AG09319 (cell line): ENCODE measurements around the gene KRT6A.
"Not testable (repeated sequence)": the region's sequence is repeated elsewhere in the genome, so short reads cannot be mapped to it uniquely, and the experiment has no call there.

Experiments
- DNase-seq: peaks from one replicate; pipeline ENCODE4 v3.0.0-alpha.2; 2010; ENCODE audit warnings: low read depth; ENCODE audit errors: extremely low read depth
- TF ChIP-seq, protein P1 (sequence below): IDR thresholded peaks from 2 replicates; pipeline ENCODE4 v1.5.1; 2011; ENCODE audit warnings: low read depth, mild to moderate bottlenecking, inconsistent platforms, low read length, moderate library complexity

Gene KRT6A

DNA sequence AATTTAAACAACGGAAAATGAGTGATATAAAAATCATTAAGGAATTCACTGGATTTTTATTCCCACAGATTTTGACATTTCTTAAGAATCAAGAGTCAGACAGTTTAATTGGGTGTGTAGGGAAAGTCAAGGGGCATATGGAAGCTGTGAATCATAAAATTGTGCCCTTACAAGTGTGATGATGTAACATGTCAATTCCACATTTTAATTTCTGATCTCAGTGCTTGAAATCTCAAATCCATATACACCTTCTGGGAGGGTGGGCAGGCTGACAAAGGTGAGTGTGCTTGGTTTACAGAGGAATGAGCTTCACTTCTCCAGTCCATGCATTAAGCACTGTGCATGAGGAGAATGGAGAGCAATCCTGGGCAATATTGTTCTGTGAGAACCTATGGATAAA, 1.0 kb upstream of the KRT6A start:
- TF ChIP-seq, protein P1, sequence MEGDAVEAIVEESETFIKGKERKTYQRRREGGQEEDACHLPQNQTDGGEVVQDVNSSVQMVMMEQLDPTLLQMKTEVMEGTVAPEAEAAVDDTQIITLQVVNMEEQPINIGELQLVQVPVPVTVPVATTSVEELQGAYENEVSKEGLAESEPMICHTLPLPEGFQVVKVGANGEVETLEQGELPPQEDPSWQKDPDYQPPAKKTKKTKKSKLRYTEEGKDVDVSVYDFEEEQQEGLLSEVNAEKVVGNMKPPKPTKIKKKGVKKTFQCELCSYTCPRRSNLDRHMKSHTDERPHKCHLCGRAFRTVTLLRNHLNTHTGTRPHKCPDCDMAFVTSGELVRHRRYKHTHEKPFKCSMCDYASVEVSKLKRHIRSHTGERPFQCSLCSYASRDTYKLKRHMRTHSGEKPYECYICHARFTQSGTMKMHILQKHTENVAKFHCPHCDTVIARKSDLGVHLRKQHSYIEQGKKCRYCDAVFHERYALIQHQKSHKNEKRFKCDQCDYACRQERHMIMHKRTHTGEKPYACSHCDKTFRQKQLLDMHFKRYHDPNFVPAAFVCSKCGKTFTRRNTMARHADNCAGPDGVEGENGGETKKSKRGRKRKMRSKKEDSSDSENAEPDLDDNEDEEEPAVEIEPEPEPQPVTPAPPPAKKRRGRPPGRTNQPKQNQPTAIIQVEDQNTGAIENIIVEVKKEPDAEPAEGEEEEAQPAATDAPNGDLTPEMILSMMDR, result no peak
- DNase-seq, result no peak

DNA sequence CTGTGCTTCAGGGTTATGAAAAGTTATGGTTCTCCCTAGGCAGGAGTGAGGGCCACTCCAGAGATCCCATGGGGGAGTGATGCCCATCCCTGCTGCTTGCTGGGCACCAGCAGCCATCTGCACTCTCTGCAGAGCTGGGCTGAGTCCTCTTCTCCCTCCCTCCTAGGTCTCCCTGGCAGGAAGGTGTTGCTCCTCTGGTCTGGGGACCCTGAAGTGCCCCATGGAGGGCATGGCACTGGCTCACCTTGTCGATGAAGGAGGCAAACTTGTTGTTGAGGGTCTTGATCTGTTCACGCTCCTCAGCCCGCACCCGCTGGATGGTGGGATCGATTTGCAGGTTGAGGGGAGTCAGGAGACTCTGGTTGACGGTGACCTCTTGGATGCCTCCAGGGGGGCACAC, 652 bp downstream of the KRT6A start:
- not testable (repeated sequence) for DNase-seq

DNA sequence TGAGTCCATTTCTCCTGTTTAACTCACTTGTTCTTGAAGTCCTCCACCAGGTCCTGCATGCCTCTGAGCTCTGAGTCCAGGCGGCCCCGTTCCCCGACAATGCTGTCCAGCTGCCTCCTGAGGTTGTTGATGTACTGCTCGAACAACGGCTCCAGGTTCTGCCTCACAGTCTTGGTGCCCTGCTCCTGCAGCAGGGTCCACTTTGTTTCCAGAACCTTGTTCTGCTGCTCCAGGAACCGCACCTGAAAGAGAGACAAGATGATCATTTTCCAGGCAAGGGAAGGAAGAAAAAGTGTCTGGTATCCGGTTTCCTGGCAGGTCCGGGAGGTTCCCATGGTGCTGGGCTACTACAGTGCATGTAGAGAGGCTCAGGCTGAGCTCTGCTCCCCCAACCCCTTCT, 1.6 kb downstream of the KRT6A start:
- DNase-seq, result not testable (repeated sequence)

- TF ChIP-seq, protein P1, result no peak
- DNase-seq, result no peak
Measured at GRCh38 chr12:52488736-52489135, 4.3 kb downstream of the KRT6A start.

DNA sequence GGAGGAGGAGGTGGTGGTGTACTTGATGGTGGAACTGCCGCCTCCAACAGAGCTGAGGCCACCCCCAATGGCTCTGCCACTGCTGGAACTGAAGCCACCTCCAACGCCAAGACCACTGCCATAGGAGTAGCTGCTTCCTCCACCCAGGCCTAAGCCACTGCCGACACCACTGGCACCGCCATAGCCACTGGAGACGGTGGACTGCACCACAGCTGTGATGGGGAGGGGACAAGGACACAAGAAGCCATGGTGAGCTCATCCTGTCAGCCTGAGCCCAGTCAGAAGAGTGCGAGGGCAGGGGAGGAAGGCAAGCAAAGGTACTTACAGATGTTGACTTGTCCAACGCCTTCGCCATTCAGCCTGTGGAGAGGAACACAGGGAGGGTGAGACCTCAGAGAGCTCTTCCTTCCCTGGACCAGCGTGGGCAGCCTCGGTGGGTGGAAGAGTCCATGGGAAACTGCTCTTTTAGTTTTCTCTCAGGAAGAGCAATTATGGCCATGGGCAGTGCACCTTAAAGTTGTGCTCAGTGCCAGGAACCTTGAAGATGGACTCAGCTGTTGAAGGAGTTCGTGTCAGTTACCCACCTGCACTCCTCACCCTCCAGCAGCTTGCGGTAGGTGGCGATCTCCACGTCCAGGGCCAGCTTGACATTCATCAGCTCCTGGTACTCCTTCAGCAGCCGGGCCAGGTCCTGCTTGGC, 5.2 kb downstream of the KRT6A start:
- not testable (repeated sequence) for DNase-seq

DNA sequence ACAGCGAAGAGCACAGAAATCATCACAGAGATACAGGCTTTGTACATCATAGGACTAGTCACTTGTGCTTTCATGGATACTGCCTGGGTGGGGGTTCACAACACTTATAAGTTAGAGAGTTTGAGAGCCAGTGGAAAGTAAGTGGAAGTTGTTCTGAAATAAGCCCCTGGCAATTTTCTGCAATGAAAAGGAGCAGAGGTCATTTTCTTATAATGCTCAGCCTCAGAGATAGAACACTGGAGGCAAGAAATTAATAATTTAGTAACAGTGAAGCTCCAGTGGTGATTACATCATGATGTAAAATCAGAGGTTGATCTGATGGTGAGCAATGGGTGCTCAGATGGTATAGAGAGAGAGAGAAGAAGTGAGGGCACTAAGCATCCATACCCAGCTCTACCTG, 5.8 kb downstream of the KRT6A start:
- no peak for DNase-seq
- TF ChIP-seq, protein P1, result no peak

DNA sequence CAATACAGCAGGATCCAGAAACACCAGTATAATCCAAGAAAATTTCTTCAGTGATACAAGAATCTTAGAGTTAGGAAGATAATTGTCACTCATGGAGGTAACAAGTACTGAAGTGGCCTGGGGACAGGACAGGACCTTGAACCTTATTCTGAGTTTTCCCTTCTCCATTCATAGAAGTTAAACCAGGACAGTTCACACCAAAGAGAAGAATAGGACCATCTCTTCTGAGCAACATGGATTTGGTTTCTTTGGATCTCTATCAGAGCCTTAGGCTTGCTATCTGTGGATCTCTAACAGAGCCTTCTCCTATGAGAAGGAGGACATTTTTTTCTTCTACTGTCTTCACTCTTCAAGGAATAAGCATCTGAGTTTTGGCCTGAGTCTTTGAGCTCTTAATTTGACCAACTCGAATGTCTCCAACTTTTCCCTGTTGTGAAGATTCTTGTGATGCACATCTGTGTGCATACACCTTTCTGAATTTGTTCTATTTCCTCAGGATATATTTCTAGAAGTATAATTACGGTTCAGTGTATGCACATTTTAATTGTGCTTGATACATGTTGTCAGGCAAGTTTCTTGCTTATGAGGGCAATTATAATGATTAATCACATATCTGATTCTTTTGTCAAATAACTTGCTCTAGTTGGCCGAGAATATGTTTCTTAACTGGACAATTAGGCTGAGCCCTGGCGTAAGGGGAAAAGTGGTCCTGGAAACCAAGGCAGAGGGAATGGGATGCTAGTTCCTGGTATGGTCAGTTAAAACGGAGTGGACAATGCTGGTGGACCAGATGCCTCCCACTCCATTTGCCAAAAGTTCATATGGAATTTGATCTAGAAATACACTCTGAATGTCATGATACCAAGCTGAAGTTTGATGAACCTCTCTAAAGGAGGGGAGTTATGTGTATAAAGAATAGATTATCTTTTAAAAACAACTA, 6.6 kb downstream of the KRT6A start:
- no peak for DNase-seq
- TF ChIP-seq, protein P1, result no peak

DNA sequence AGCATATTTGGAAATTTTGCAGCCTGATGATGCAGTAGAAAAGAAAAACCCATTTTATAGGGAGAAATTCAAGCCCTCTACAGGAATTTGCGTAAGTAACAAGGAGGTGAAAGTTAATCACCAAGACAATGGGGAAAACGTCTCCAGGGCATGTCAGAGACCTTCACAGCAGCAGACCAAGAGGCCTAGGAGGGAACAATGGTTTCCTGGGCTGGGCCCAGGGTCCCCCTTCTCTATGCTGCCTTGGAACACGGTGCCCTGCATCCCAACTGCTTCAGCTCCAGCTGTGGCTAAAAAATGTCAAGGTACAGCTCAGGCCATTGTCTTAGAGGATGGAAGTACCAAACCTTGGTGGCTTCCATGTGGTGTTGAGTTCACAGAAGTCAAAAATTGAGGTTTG, 13.0 kb downstream of the KRT6A start:
- DNase-seq, result no peak
- TF ChIP-seq, protein P1, result no peak

- DNase-seq, result no peak
- TF ChIP-seq, protein P1, result no peak
Measured at GRCh38 chr12:52477651-52478050, 15.4 kb downstream of the KRT6A start.
